Measurements from ENCODE around the gene ZNF740. TPM values are rescaled to one million over a fixed set of nuclear protein-coding genes. Genes with fewer than 3 reads are reported as not detected.

ZNF740 gene
- total RNA-seq, 4 donors from 2014 or later, result 6.9 to 21.2 (median 9.8) TPM

GRCh38 chr12:53191096-53191884, 10.8 kb downstream of the ZNF740 start:
- H3K4me3 ChIP-seq, result no peak overlapping the region
- peaks cover 10 to 68% (median 20%) of the 10 kb centered on the region in 3 donors for H3K36me3 ChIP-seq
- no peak overlapping the region for H3K27ac ChIP-seq
- DNase-seq, result no peak
- peaks cover 0 to 16% (median 7%) of the 10 kb centered on the region in 3 donors for H3K4me1 ChIP-seq
- WGBS, 2 donors, result 70 to 77% methylated on average over 7 to 9 of the region's 11 CpGs
- TF ChIP-seq POLR2A (IDR thresholded peaks at IDR 0.05), result no peak
- TF ChIP-seq, protein P1, sequence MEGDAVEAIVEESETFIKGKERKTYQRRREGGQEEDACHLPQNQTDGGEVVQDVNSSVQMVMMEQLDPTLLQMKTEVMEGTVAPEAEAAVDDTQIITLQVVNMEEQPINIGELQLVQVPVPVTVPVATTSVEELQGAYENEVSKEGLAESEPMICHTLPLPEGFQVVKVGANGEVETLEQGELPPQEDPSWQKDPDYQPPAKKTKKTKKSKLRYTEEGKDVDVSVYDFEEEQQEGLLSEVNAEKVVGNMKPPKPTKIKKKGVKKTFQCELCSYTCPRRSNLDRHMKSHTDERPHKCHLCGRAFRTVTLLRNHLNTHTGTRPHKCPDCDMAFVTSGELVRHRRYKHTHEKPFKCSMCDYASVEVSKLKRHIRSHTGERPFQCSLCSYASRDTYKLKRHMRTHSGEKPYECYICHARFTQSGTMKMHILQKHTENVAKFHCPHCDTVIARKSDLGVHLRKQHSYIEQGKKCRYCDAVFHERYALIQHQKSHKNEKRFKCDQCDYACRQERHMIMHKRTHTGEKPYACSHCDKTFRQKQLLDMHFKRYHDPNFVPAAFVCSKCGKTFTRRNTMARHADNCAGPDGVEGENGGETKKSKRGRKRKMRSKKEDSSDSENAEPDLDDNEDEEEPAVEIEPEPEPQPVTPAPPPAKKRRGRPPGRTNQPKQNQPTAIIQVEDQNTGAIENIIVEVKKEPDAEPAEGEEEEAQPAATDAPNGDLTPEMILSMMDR (IDR thresholded peaks at IDR 0.05), result no peak
- intact Hi-C loops (cut with DNase I), result no loop called here
- no peaks in the 10 kb centered on the region for H3K9me3 ChIP-seq
- no peaks in the 10 kb centered on the region for H3K27me3 ChIP-seq

GRCh38 chr12:53191885-53192530, 11.5 kb downstream of the ZNF740 start:
- intact Hi-C loops (cut with DNase I), result no loop called here
- WGBS, 2 donors, result 92 to 97% methylated on average over 5 to 6 of the region's 14 CpGs
- H3K4me1 ChIP-seq, result peaks cover 0 to 16% (median 7%) of the 10 kb centered on the region in 3 donors
- TF ChIP-seq, protein P1 (IDR thresholded peaks at IDR 0.05), result no peak
- no peak for TF ChIP-seq POLR2A (IDR thresholded peaks at IDR 0.05)
- no peak for DNase-seq
- no peak overlapping the region for H3K27ac ChIP-seq
- no peak overlapping the region for H3K4me3 ChIP-seq
- H3K27me3 ChIP-seq, result no peaks in the 10 kb centered on the region
- H3K36me3 ChIP-seq, result peaks cover 2 to 66% (median 15%) of the 10 kb centered on the region in 3 donors
- H3K9me3 ChIP-seq, result no peaks in the 10 kb centered on the region

DNA sequence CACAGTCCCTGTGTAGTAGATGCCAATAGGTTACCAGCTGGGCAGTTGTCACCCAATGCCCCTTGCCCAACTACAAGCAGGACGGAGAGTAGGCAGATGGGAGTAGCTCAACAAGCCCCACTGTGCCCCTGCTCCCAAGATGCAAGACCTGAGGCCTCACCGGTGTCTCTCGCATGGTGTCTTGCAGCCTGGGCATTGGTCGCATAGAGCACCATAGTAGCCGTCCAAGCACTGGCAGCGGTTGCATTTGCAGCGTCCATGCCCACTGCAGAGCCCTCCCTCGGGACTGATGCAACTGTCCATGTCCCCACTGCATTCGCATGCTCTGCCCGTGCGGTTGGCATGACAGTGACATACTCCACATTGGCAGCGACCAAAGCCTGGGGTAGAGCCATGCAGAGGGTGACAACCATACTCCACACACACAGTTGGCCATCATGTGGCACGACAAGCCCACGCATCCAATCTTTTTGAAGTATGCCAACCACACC, 12.1 kb downstream of the ZNF740 start:
- Histone ChIP-seq H3K4me3 (no peak overlapping the region), H3K36me3 (peaks cover 0 to 66% (median 9%) of the 10 kb centered on the region in 3 donors), H3K9me3 (no peaks in the 10 kb centered on the region), H3K27ac (no peak overlapping the region), H3K4me1 (peaks cover 2 to 22% (median 11%) of the 10 kb centered on the region in 3 donors), H3K27me3 (no peaks in the 10 kb centered on the region)
- no peak for DNase-seq
- 83 to 93% methylated on average over 8 of the region's 14 CpGs for WGBS, 2 donors
- TF ChIP-seq, protein P1 (IDR thresholded peaks at IDR 0.05), result no peak
- TF ChIP-seq POLR2A (IDR thresholded peaks at IDR 0.05), result peak in 1 of 4 donors; percentile 21
- intact Hi-C loops (cut with DNase I), result no loop called here

GRCh38 chr12:53193040-53193439, 12.5 kb downstream of the ZNF740 start:
- 97 to 100% methylated on average over 3 to 6 of the region's 9 CpGs for WGBS, 2 donors

More at GRCh38 chr12:53193040-53193439, 12.5 kb downstream of the ZNF740 start:
- intact Hi-C loops (cut with DNase I), result no loop called here
- Histone ChIP-seq H3K36me3 (peaks cover 0 to 63% (median 4%) of the 10 kb centered on the region in 3 donors), H3K27ac (no peak overlapping the region), H3K9me3 (no peaks in the 10 kb centered on the region), H3K4me3 (no peak overlapping the region), H3K27me3 (no peaks in the 10 kb centered on the region), H3K4me1 (peaks cover 7 to 26% (median 11%) of the 10 kb centered on the region in 3 donors)
- no peak for DNase-seq
- TF ChIP-seq, protein P1 (IDR thresholded peaks at IDR 0.05), result no peak
- TF ChIP-seq POLR2A (IDR thresholded peaks at IDR 0.05), result no peak

Measured in esophagus squamous epithelium (tissue), 5 donors.